Stimulated activated naive CD4-positive, alpha-beta T cell (primary cell): ENCODE results near the gene FBXO46.
"Not testable (repeated sequence)": the region's sequence is repeated elsewhere in the genome, so short reads cannot be mapped to it uniquely, and the experiment has no call there.

Source experiments
- DNase-seq, 6 experiments: peaks; one replicate each; lab custom pipeline; 2025; lab: John Stamatoyannopoulos, UW

Gene FBXO46

GRCh38 chr19:45728683-45729082 lies 2.0 kb downstream of the FBXO46 start:
- not testable (repeated sequence) for DNase-seq

DNA sequence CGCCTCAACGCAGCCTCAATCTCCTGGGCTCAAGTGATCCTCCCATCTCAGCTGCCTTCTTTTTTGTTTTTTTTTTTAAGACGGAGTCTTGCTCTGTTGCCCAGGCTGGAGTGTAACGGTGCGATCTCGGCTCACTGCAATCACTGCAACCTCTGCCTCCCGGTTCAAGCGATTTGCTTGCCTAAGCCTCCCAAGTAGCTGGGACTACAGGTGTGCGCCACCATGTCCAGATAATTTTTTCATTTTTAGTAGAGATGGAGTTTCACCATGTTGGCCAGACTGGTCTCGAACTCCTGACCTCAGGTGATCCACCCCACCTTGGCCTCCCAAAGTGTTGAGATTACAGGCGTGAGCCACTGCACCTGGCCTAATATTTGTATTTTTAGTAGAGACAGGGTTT lies 10.6 kb downstream of the FBXO46 start:
- DNase-seq: not testable (repeated sequence)

GRCh38 chr19:45717983-45718650 lies 12.6 kb downstream of the FBXO46 start:
- DNase-seq: peak in 1 of 6 experiments; percentile 25

DNA sequence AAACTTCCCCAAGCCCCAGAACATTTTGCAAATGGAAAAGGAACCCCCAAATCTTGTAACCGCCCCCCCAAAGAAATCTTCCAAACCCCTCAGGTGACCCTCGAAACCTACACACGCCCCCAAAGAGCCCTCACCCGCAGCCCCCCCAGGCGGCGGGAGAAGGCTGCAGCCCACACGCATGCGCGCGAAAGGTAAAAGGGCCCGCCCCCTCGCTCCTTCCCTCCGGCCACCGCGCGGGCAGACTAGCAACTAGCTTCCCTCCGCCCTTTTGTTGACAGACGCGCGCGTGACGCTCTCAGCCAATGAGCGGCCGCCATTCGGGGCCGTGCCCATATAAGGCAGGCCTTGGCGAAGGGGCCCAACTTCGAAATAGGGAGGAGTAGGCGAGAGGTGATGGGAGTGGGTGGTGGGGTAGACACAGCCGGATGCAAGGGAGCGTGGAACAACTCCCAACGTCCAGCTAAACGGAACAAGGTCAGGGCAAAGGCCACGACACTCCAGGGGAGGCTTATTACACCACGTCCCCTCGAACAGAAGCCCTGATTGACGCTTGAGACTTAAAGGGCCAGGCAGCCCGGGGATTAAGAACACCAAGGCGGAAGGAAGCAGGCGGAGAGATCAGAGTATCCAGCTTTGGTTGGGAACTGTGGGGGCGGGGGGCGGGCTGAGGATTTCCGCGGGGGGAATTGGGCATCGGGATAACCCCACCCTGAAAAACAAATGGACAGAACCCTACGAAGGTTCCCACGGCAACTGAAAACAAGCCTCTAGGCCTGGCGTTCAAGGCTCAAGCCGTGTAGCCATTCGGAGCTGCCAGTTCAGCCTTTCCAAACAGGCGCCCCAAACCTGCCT lies 13.3 kb downstream of the FBXO46 start:
- peak; percentile 94 to 98 (median 97) for DNase-seq

DNA sequence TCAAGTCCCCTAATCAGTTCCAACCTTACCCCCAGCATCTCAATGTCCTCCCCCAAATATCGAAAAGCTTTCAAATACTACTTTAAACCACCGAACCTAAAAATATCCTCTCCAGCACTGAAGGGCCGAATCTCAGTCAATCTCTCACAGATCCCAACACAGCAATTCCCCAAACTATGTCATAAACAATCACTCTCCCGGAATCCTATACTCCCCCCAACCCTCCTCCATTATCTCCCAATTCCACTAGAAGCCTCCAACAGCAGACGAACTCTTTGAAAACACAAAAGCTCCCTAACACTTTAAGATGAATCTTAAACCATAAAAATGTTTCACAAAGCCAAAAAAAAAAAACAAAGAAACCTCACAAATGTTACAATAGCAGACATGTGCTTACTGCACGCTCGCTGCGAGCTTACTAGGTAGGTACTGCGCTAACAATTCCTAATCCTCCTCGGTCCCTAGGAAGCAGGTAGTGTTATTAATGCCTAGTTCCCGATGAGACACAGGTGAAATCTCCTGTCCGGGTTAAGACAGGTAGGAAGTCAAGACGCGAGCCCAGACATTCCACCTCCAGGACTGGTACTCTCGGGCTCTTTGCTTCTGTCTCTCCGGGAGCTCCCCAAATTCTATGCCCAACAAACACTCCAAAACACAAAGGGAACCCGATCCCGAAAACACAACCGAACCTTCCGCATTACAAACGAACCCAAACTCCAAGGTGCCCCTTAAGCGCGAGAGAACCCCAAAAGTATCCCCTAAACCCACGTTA lies 14.2 kb downstream of the FBXO46 start:
- peak in 2 of 6 experiments; percentile 31 to 67 for DNase-seq

- DNase-seq: no peak
These were observed 15.6 kb downstream of the FBXO46 start for GRCh38 chr19:45715139-45715538.

DNA sequence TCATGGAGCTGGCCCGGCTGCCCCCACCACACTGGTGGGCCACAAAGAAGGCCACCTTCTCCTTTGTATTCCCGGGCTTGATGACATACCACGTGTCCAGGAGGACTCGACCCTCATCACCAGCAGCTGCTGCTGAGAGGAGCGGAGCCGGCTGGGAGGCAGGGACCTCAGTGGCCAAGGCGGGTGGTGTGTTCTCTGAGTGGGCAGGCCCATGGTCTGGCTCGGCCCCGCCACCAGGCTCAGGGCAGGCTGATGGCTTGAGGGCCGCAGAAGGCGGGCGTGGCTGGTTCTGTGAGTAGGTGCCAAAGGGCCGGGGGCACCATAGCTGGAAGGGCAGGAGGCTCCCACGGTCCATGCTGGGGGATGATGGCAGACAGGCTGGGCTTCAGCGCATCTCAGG lies 17.6 kb downstream of the FBXO46 start:
- DNase-seq: no peak

DNA sequence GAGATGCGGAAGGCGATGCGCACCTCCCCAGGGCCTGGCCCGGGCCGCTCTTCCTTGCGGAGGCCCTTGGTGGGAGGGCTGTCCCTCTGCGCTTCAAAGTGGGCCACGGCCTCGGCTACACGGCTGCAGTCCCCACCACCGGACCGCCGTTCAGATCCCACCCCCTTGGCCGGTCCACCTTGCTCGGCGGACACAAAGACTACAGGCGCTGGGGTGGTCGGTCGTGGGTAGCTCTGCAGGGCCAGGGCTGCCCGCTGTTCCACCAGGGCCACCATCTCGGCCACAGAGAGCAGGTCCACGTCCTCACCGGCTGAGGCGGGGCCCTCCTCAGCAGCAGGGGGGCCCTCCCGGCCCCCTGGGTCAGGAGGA lies 18.0 kb downstream of the FBXO46 start:
- DNase-seq: no peak

DNA sequence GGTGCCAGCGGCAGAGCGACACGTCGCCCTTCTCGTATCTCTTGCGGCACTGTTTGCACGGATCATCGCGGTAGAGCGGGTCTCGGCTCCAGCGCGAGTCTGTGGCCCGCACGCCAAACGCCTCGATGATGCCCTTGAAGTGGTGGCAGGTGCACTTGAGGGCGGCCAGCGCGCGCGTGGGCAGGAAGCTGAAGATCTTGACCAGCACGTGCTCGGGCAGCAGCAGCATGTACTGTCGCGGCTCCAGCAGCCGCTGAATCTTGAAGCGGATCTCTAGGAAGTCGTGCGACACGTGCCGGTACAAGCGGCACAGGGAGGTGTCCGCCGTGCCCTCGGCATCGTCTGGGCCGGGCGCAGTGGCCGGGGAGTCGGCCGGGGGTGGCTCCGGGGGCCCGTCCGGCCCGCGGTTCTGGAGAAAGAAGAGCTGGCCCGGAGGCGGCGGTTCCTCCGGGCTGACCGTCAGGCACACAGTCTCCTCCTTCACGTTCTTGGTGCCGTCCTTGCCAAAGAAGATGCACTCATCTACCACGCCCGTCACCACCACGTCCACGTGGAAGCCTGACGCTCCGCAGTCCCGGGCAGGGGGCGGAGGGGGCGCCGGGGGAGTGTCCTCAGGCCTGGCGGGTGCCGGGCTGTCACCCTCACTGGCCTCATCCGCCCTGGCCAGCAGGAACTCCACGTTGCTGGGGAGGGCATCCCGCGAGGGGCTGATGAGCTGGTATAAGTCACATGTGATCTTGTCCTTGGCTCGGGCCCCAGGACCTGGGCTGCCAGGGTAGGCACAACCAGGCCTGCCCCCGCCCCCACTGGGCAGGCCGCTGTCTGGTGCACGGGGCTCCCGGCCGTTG lies 18.6 kb downstream of the FBXO46 start:
- DNase-seq: no peak

DNA sequence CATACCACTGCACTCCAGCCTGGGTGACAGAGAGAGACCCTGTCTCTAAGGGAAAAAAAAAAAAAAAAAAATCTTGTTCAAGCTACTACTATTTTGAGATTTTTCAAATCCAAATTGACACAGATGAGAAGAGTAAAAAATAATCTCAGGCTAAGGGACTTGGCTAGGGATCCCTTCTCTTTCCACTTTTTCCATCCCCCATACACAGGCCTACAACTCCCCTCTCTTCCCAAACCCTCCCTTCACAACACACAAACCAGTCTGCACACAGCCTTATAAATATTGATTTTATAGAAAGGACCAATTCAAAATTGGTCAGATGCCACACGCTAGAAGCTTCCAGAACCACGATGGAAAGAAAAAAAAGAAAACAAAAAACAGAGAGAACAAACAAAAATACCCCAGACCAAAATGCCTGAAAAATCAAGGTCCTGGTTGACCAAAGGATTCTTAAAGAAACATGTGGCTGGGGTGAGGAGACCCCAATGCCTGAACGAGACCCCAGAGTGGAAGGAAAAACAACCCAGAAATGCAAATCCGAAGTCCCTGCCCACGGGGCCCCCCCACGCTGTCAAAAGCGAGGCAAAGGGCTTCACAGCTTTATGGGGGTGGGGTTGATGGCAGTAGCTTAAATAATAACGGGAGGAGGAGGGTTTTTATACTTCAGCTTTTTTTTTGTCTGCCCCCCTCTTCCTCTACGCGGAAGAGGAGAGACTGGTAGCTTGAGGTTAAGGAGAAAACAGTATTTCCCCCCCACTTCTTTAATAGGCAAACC lies 20.2 kb downstream of the FBXO46 start:
- no peak for DNase-seq

- DNase-seq: no peak
These were observed 24.8 kb downstream of the FBXO46 start for GRCh38 chr19:45705710-45706415.

- DNase-seq: no peak
These were observed 25.6 kb downstream of the FBXO46 start for GRCh38 chr19:45705115-45705514.

- DNase-seq: no peak
These were observed 29.0 kb downstream of the FBXO46 start for GRCh38 chr19:45701676-45702075.

- peak; percentile 40 to 73 (median 64) for DNase-seq
These were observed 37.4 kb downstream of the FBXO46 start for GRCh38 chr19:45693106-45693788.

- peak; percentile 98 to 100 (median 100) for DNase-seq
These were observed 38.2 kb downstream of the FBXO46 start, which contains the start of gene QPCTL for GRCh38 chr19:45692187-45693105. TSS of gene QPCTL (plus strand) at chr19:45692666. CDS start at chr19:45692704, 38 bp downstream.

- peak; percentile 89 to 100 (median 98) for DNase-seq
These were observed 39.0 kb downstream of the FBXO46 start, which contains the start of gene SNRPD2 for GRCh38 chr19:45691516-45692186. TSS of gene SNRPD2 (minus strand) at chr19:45691953. CDS start at chr19:45691888, 65 bp downstream.

GRCh38 chr19:45687599-45687998 lies 43.1 kb downstream of the FBXO46 start:
- no peak for DNase-seq

DNA sequence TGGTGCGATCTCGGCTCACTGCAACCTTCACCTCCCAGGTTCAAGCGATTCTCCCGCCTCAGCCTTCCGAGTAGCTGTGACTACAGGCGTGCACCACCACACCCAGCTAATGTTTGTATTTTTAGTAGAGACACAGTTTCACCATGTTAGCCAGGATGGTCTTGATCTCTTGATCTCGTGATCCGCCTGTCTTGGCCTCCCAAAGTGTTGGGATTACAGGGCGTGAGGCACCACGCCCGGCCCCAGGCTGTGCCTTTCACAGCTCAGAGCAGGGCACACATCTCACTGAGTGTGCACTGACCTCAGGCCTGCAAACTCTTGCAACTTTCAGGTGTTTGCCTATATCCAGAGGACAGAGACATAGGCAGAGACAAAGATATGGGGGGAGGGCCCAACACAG lies 45.7 kb downstream of the FBXO46 start:
- DNase-seq: not testable (repeated sequence)
